Neural progenitor cell (in vitro differentiated cells): Measurements from ENCODE around the gene XPO5. TPM values are rescaled to one million over a fixed set of nuclear protein-coding genes. Genes with fewer than 3 reads are reported as not detected.

ENCODE experiments used
- DNase-seq: peaks from one replicate; pipeline ENCODE4 v3.0.0-alpha.2; 2016; ENCODE audit warnings: low spot score
- H2AFZ ChIP-seq: fragments of 200-600 bp; sonication (generic); replicated peaks from 2 replicates; pipeline ENCODE4 v1.6.1; 2016; ENCODE audit warnings: antibody characterized with exemption
- H3F3A ChIP-seq: fragments of 200-600 bp; sonication (generic); 2 replicates; pipeline ENCODE4 v1.6.1; 2016; ENCODE audit warnings: antibody characterized with exemption, low read depth
- H3K27ac ChIP-seq: fragments of 200-600 bp; sonication (generic); 2 replicates; pipeline ENCODE4 v1.5.1; 2016; ENCODE audit warnings: mild to moderate bottlenecking
- H3K27me3 ChIP-seq: fragments of 200-600 bp; sonication (generic); 2 replicates; pipeline ENCODE4 v1.6.1; 2016; ENCODE audit warnings: mild to moderate bottlenecking, moderate library complexity
- H3K36me3 ChIP-seq: fragments of 200-600 bp; sonication (generic); 2 replicates; pipeline ENCODE4 v1.5.1; 2016
- H3K4me1 ChIP-seq: fragments of 200-600 bp; sonication (generic); 2 replicates; pipeline ENCODE4 v1.6.1; 2016; ENCODE audit warnings: mixed run types
- H3K4me2 ChIP-seq: fragments of 200-600 bp; sonication (generic); 2 replicates; pipeline ENCODE4 v1.6.1; 2016
- H3K4me3 ChIP-seq: fragments of 200-600 bp; sonication (generic); 2 replicates; pipeline ENCODE4 v1.5.1; 2016
- H3K79me2 ChIP-seq: fragments of 200-600 bp; sonication (generic); 2 replicates; pipeline ENCODE4 v1.6.1; 2016; ENCODE audit warnings: low read depth
- H3K9ac ChIP-seq: fragments of 200-600 bp; sonication (generic); 2 replicates; pipeline ENCODE4 v1.6.1; 2016
- H3K9me3 ChIP-seq: fragments of 200-600 bp; sonication (generic); 2 replicates; pipeline ENCODE4 v1.5.1; 2016; ENCODE audit warnings: low read depth
- H4K20me1 ChIP-seq: fragments of 200-600 bp; sonication (generic); 2 replicates; pipeline ENCODE4 v1.6.1; 2016; ENCODE audit warnings: low read depth
- H3K27ac Mint-ChIP-seq: 3 replicates; pipeline ENCODE4 v1.8.0; 2021; ENCODE audit warnings: mixed read lengths
- H3K27me3 Mint-ChIP-seq: 2 replicates; pipeline ENCODE4 v1.8.0; 2022; ENCODE audit warnings: low read depth, mild to moderate bottlenecking, inconsistent platforms, moderate library complexity, mixed read lengths; ENCODE audit not compliant: insufficient read depth
- H3K36me3 Mint-ChIP-seq: 3 replicates; pipeline ENCODE4 v1.8.0; 2021; ENCODE audit warnings: mixed read lengths
- H3K4me1 Mint-ChIP-seq: 3 replicates; pipeline ENCODE4 v1.8.0; 2021; ENCODE audit warnings: mixed read lengths
- H3K4me3 Mint-ChIP-seq: 3 replicates; pipeline ENCODE4 v1.8.0; 2021; ENCODE audit warnings: mild to moderate bottlenecking, moderate library complexity, mixed read lengths
- H3K9me3 Mint-ChIP-seq: 3 replicates; pipeline ENCODE4 v1.8.0; 2020; ENCODE audit warnings: mixed read lengths
- EZH2 ChIP-seq: fragments of 200-600 bp; sonication (generic); IDR thresholded peaks from 2 replicates; pipeline ENCODE4 v1.6.1; 2017; ENCODE audit warnings: antibody characterized with exemption, mild to moderate bottlenecking, moderate library complexity
- EZH2phosphoT487 ChIP-seq: fragments of 200-600 bp; sonication (generic); IDR thresholded peaks from 2 replicates; pipeline ENCODE4 v1.6.1; 2017; ENCODE audit warnings: antibody characterized with exemption
- total RNA-seq: library from RNA; depleted of rRNA; stranded (reverse); fragments of >200 nt; gene quantifications from 2 replicates; pipeline ENCODE4 v1.2.3, GENCODE V29; 2015; ENCODE audit warnings: low replicate concordance
- TF ChIP-seq, protein P1 (sequence below): fragments of 200-600 bp; sonication (generic); IDR thresholded peaks from 2 replicates; pipeline ENCODE4 v1.5.1; 2017; ENCODE audit warnings: antibody characterized with exemption, mild to moderate bottlenecking

XPO5 gene
- total RNA-seq, 1 donor from 2014 or later, result 65.0 TPM

- H3K9me3 ChIP-seq, result no peaks in the 10 kb centered on the region
- H3K27me3 ChIP-seq, result peaks cover 36% of the 10 kb centered on the region
- peaks cover 3% of the 10 kb centered on the region for H3K79me2 ChIP-seq
- Mint-ChIP-seq H3K27me3 (peaks cover 8% of the 10 kb centered on the region), H3K36me3 (peaks cover 19% of the 10 kb centered on the region), H3K9me3 (no peaks in the 10 kb centered on the region), H3K4me3 (peak overlapping the region; percentile 92), H3K27ac (no peak overlapping the region), H3K4me1 (peaks cover 14% of the 10 kb centered on the region)
- H3F3A ChIP-seq, result peaks cover 29% of the 10 kb centered on the region
- H3K4me3 ChIP-seq, result peak overlapping the region; percentile 74
- H2AFZ ChIP-seq, result peak overlapping the region; percentile 73
- no peaks in the 10 kb centered on the region for H3K4me1 ChIP-seq
- H3K4me2 ChIP-seq, result peak overlapping the region; percentile 91
- H3K9ac ChIP-seq, result no peak overlapping the region
- peak; percentile 92 for TF ChIP-seq EZH2phosphoT487
- TF ChIP-seq, protein P1, sequence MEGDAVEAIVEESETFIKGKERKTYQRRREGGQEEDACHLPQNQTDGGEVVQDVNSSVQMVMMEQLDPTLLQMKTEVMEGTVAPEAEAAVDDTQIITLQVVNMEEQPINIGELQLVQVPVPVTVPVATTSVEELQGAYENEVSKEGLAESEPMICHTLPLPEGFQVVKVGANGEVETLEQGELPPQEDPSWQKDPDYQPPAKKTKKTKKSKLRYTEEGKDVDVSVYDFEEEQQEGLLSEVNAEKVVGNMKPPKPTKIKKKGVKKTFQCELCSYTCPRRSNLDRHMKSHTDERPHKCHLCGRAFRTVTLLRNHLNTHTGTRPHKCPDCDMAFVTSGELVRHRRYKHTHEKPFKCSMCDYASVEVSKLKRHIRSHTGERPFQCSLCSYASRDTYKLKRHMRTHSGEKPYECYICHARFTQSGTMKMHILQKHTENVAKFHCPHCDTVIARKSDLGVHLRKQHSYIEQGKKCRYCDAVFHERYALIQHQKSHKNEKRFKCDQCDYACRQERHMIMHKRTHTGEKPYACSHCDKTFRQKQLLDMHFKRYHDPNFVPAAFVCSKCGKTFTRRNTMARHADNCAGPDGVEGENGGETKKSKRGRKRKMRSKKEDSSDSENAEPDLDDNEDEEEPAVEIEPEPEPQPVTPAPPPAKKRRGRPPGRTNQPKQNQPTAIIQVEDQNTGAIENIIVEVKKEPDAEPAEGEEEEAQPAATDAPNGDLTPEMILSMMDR, result peak; percentile 20
- TF ChIP-seq EZH2, result peak; percentile 96
- H4K20me1 ChIP-seq, result peaks cover 30% of the 10 kb centered on the region
- peaks cover 4% of the 10 kb centered on the region for H3K36me3 ChIP-seq
- peak; percentile 55 for DNase-seq
- H3K27ac ChIP-seq, result no peak overlapping the region
These were observed 66.5 kb downstream of the XPO5 start for GRCh38 chr6:43509142-43509983.

DNA sequence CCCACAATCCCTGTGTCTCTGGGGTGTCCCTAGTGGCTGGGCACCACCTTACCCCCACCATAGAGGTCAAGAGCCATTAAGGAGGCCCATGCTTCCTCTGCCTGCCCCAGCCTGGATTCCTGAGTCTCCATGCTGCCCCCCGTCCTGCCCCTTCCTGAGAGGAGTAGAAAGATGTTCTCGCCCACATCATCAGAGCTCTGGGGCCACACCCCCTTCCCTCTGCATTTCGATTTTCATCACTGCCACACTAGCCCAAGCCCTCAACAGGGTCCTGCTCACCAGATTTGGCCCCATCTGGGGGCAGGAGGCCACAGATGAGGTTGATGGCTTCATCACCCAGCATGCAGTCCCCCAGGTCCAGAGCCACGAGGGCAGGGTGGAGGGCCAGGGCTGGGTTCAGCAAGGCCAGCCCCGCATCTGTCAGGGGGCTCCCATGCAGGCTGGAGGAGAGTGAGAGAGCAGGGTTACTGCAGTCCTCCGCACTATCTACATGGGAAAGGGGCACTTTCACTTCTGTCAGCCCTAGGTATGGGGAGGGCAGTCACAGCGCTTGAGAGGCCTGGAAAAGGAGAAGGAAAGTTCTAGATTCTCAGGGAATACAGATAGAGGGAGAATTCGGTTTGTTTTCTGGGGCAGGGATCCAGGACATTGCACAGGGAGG lies 67.2 kb downstream of the XPO5 start:
- Histone ChIP-seq H3K4me3 (no peak overlapping the region), H3K79me2 (no peaks in the 10 kb centered on the region), H3F3A (peaks cover 29% of the 10 kb centered on the region), H3K9ac (no peak overlapping the region), H2AFZ (no peak overlapping the region), H3K4me1 (no peaks in the 10 kb centered on the region), H3K27me3 (peaks cover 36% of the 10 kb centered on the region), H3K36me3 (no peaks in the 10 kb centered on the region), H3K27ac (no peak overlapping the region), H3K9me3 (no peaks in the 10 kb centered on the region), H3K4me2 (no peak overlapping the region), H4K20me1 (peaks cover 30% of the 10 kb centered on the region)
- Mint-ChIP-seq H3K27ac (no peak overlapping the region), H3K9me3 (no peaks in the 10 kb centered on the region), H3K4me3 (peak overlapping the region; percentile 92), H3K27me3 (peaks cover 8% of the 10 kb centered on the region), H3K36me3 (peaks cover 21% of the 10 kb centered on the region), H3K4me1 (peaks cover 14% of the 10 kb centered on the region)
- no peak for TF ChIP-seq EZH2
- TF ChIP-seq, protein P1, result no peak
- TF ChIP-seq EZH2phosphoT487, result no peak
- no peak for DNase-seq

DNA sequence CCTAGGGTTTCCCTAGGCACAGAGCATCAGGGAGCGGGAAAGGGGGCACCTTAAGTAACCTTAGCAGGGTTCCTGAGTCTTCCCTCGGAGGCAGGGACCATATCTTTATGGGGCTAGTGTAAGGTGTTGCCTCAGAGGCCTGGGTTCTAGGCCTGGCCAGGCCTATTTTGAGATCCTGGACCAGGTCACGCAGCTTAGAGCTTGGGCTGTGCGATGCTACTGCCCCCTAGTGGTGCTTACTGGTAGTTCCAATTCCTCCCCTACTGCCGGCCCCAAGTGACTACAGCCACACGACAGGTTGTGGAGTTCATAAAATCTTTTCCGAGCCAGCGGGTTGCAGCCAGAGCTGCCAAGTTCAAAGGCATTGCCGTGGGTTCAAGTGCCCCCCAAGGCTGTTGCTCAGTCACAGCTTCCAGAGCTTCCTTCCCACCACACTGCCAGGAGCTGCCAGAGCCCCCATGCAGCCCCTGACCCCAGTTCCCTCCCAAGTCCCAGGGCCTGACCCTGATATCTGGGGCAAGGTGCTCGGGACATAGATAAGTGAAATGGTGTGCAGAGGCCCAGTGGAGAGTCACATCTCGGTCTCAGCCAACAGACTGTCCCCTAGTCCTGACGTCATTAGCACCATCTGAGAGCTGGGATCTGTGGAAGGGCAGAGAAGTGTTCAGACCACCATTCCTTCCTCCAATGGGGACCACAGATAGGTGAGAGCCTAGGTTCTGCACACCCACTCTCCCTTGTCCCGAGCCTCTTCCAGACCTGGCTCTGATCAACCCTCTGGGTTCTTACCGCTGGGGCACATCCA lies 69.0 kb downstream of the XPO5 start:
- Mint-ChIP-seq H3K9me3 (no peaks in the 10 kb centered on the region), H3K36me3 (peaks cover 24% of the 10 kb centered on the region), H3K27me3 (peaks cover 8% of the 10 kb centered on the region), H3K27ac (no peak overlapping the region), H3K4me3 (no peak overlapping the region), H3K4me1 (peaks cover 14% of the 10 kb centered on the region)
- Histone ChIP-seq H3K4me2 (no peak overlapping the region), H3K79me2 (no peaks in the 10 kb centered on the region), H3K9ac (no peak overlapping the region), H2AFZ (no peak overlapping the region), H3K4me1 (no peaks in the 10 kb centered on the region), H3K9me3 (no peaks in the 10 kb centered on the region), H3K27ac (no peak overlapping the region), H3K36me3 (no peaks in the 10 kb centered on the region), H3K27me3 (peaks cover 36% of the 10 kb centered on the region), H3F3A (peaks cover 28% of the 10 kb centered on the region), H3K4me3 (no peak overlapping the region), H4K20me1 (peaks cover 29% of the 10 kb centered on the region)
- DNase-seq, result peak; percentile 82
- TF ChIP-seq, protein P1, result peak; percentile 92
- TF ChIP-seq EZH2, result no peak
- no peak for TF ChIP-seq EZH2phosphoT487
